Measurements from ENCODE around the gene SYNM. TPM values are rescaled to one million over a fixed set of nuclear protein-coding genes. Genes with fewer than 3 reads are reported as not detected.

SYNM gene
- total RNA-seq, 1 experiment from 2014 or later = 9.9 TPM

GRCh38 chr15:99154271-99154670 is 49.4 kb downstream of the SYNM start:
- peak; percentile 41; the same call in 1 of the 2 replicates for ATAC-seq
- H3K4me1 ChIP-seq (ENCODE audit: insufficient read depth, low read length) = peaks cover 25% of the 10 kb centered on the region
- no peaks in the 10 kb centered on the region for H3K79me2 ChIP-seq (ENCODE audit: low read length)
- POLR2A ChIA-PET (ENCODE audit: unreplicated experiment) = no interaction called here
- intact Hi-C loops (cut with micrococcal nuclease) = no loop called here
- TF ChIP-seq EZH2 (IDR thresholded peaks at IDR 0.05; ENCODE audit: low read length, unreplicated experiment) (no peak), CTCF (conservative IDR thresholded peaks at IDR 0.05; ENCODE audit: low read depth, low read length) (no peak), EZH2phosphoT487 (IDR thresholded peaks at IDR 0.05; ENCODE audit: borderline replicate concordance, low read length) (no peak)
- peak overlapping the region; percentile 2; the same call in 1 of the 2 replicates for H3K27ac ChIP-seq (ENCODE audit: low read length)
- DNase-seq = no peak
- H3K4me3 ChIP-seq (ENCODE audit: low read length) = no peak overlapping the region
- H3K27me3 ChIP-seq (ENCODE audit: low read length) = no peaks in the 10 kb centered on the region
- CTCF ChIA-PET = no interaction called here
- no peak overlapping the region for H3K4me2 ChIP-seq (ENCODE audit: low read length)
- no peaks in the 10 kb centered on the region for H3F3A ChIP-seq (ENCODE audit: low read length, unreplicated experiment)
- no peaks in the 10 kb centered on the region for H3K9me2 ChIP-seq (replicated peaks; ENCODE audit: low read length)
- H3K9ac ChIP-seq (ENCODE audit: low read length) = no peak overlapping the region
- H3K36me3 ChIP-seq (ENCODE audit: low read depth, low read length) = no peaks in the 10 kb centered on the region
- BruUV-seq (replicated peaks) = no TSS peak
- H2AFZ ChIP-seq (ENCODE audit: low read length) = no peak overlapping the region
- no peaks in the 10 kb centered on the region for H4K20me1 ChIP-seq (ENCODE audit: low read length)
- no peaks in the 10 kb centered on the region for H3K9me3 ChIP-seq (ENCODE audit: low read length)

- Histone ChIP-seq H3K4me1 (ENCODE audit: insufficient read depth, low read length) (peaks cover 25% of the 10 kb centered on the region), H3K27me3 (ENCODE audit: low read length) (no peaks in the 10 kb centered on the region), H3K4me2 (ENCODE audit: low read length) (peak overlapping the region; percentile 77), H3K9me2 (replicated peaks; ENCODE audit: low read length) (no peaks in the 10 kb centered on the region), H3F3A (ENCODE audit: low read length, unreplicated experiment) (no peaks in the 10 kb centered on the region), H3K36me3 (ENCODE audit: low read depth, low read length) (no peaks in the 10 kb centered on the region), H3K9ac (ENCODE audit: low read length) (peak overlapping the region; percentile 20; the same call in 1 of the 2 replicates), H3K4me3 (ENCODE audit: low read length) (peak overlapping the region; percentile 35; the same call in 1 of the 2 replicates), H4K20me1 (ENCODE audit: low read length) (no peaks in the 10 kb centered on the region), H3K79me2 (ENCODE audit: low read length) (no peaks in the 10 kb centered on the region), H2AFZ (ENCODE audit: low read length) (peak overlapping the region; percentile 60), H3K27ac (ENCODE audit: low read length) (peak overlapping the region; percentile 88), H3K9me3 (ENCODE audit: low read length) (no peaks in the 10 kb centered on the region)
- no TSS peak for BruUV-seq (replicated peaks)
- TF ChIP-seq EZH2 (IDR thresholded peaks at IDR 0.05; ENCODE audit: low read length, unreplicated experiment) (no peak), EZH2phosphoT487 (IDR thresholded peaks at IDR 0.05; ENCODE audit: borderline replicate concordance, low read length) (no peak), CTCF (conservative IDR thresholded peaks at IDR 0.05; ENCODE audit: low read depth, low read length) (0 out of 2 replicates have a peak, but pooled peaks have one; percentile 9)
- ChIA-PET POLR2A (ENCODE audit: unreplicated experiment) (no interaction called here), CTCF (interaction anchor here (0.7 kb wide), 1 partner anchor 47 kb away, joined by 3 read pairs; no protein-coding TSS in a partner anchor)
- peak; percentile 62 for DNase-seq
- ATAC-seq = peak; percentile 76
- intact Hi-C loops (cut with micrococcal nuclease) = no loop called here
Observed at GRCh38 chr15:99155961-99156443, 51.1 kb downstream of the SYNM start.

GRCh38 chr15:99157456-99157855 is 52.6 kb downstream of the SYNM start:
- POLR2A ChIA-PET (ENCODE audit: unreplicated experiment) = no interaction called here
- Histone ChIP-seq H3K9ac (ENCODE audit: low read length) (no peak overlapping the region), H3K36me3 (ENCODE audit: low read depth, low read length) (peaks cover 5% of the 10 kb centered on the region; the same call in 1 of the 2 replicates), H2AFZ (ENCODE audit: low read length) (no peak overlapping the region), H3K4me2 (ENCODE audit: low read length) (no peak overlapping the region), H3K27me3 (ENCODE audit: low read length) (no peaks in the 10 kb centered on the region), H3K79me2 (ENCODE audit: low read length) (no peaks in the 10 kb centered on the region), H3K4me1 (ENCODE audit: insufficient read depth, low read length) (peaks cover 25% of the 10 kb centered on the region), H3K9me3 (ENCODE audit: low read length) (no peaks in the 10 kb centered on the region), H3K9me2 (replicated peaks; ENCODE audit: low read length) (no peaks in the 10 kb centered on the region), H3K4me3 (ENCODE audit: low read length) (no peak overlapping the region), H3F3A (ENCODE audit: low read length, unreplicated experiment) (no peaks in the 10 kb centered on the region), H4K20me1 (ENCODE audit: low read length) (no peaks in the 10 kb centered on the region), H3K27ac (ENCODE audit: low read length) (no peak overlapping the region)
- TF ChIP-seq EZH2 (IDR thresholded peaks at IDR 0.05; ENCODE audit: low read length, unreplicated experiment) (no peak), EZH2phosphoT487 (IDR thresholded peaks at IDR 0.05; ENCODE audit: borderline replicate concordance, low read length) (no peak), CTCF (conservative IDR thresholded peaks at IDR 0.05; ENCODE audit: low read depth, low read length) (no peak)
- intact Hi-C loops (cut with micrococcal nuclease) = no loop called here
- DNase-seq (no peak), ATAC-seq (no peak)
- CTCF ChIA-PET = no interaction called here
- BruUV-seq (replicated peaks) = no TSS peak
